Stimulated activated CD8-positive, alpha-beta memory T cell treated with anti-CD3 and anti-CD28 coated beads, Interleukin-2, amount 100 ng/mL, for 1 hour (primary cell): Measurements from ENCODE around the gene DSC2.

Experiments
- DNase-seq, 2 donors: peaks; one replicate each; pipeline ENCODE4 v3.0.0-alpha.2; 2020; ENCODE audit warnings: low read depth in 2 of 2

Gene DSC2

GRCh38 chr18:31098878-31099277 lies 3.3 kb downstream of the DSC2 start:
- DNase-seq = no peak

GRCh38 chr18:31097666-31098065 lies 4.6 kb downstream of the DSC2 start:
- no peak for DNase-seq

GRCh38 chr18:31093880-31094279 lies 8.3 kb downstream of the DSC2 start:
- no peak for DNase-seq

- DNase-seq = no peak
Observed at GRCh38 chr18:31093294-31093693, 8.9 kb downstream of the DSC2 start.

- DNase-seq = no peak
Observed at GRCh38 chr18:31091350-31091749, 10.9 kb downstream of the DSC2 start.

- no peak for DNase-seq
Observed at GRCh38 chr18:31088532-31088931, 13.7 kb downstream of the DSC2 start.

GRCh38 chr18:31079973-31080372 lies 22.2 kb downstream of the DSC2 start:
- DNase-seq = no peak

- DNase-seq = no peak
Observed at GRCh38 chr18:31077878-31078277, 24.3 kb downstream of the DSC2 start.

GRCh38 chr18:31072175-31072574 lies 30.0 kb downstream of the DSC2 start:
- no peak for DNase-seq

- no peak for DNase-seq
Observed at GRCh38 chr18:31070206-31070605, 32.0 kb downstream of the DSC2 start.

- no peak for DNase-seq
Observed at GRCh38 chr18:31066266-31066665, 36.0 kb downstream of the DSC2 start.

GRCh38 chr18:31065036-31065773 lies 37.0 kb downstream of the DSC2 start:
- no peak for DNase-seq

- no peak for DNase-seq
Observed at GRCh38 chr18:31064130-31064529, 38.1 kb downstream of the DSC2 start.

- DNase-seq = no peak
Observed at GRCh38 chr18:31061945-31062344, 40.3 kb downstream of the DSC2 start.

GRCh38 chr18:31058897-31059296 lies 43.3 kb downstream of the DSC2 start:
- no peak for DNase-seq

- DNase-seq = no peak
Observed at GRCh38 chr18:31057917-31058316, 44.3 kb downstream of the DSC2 start.

- DNase-seq = no peak
Observed at GRCh38 chr18:31057051-31057450, 45.2 kb downstream of the DSC2 start.

- no peak for DNase-seq
Observed at GRCh38 chr18:31056296-31056695, 45.9 kb downstream of the DSC2 start.

- DNase-seq = no peak
Observed at GRCh38 chr18:31050635-31051034, 51.6 kb downstream of the DSC2 start.

- no peak for DNase-seq
Observed at GRCh38 chr18:31049189-31049588, 53.0 kb downstream of the DSC2 start.

GRCh38 chr18:31048216-31048615 lies 54.0 kb downstream of the DSC2 start:
- no peak for DNase-seq

- no peak for DNase-seq
Observed at GRCh38 chr18:31046916-31047315, 55.3 kb downstream of the DSC2 start.

GRCh38 chr18:31045599-31045998 lies 56.6 kb downstream of the DSC2 start:
- DNase-seq = no peak

- no peak for DNase-seq
Observed at GRCh38 chr18:31044926-31045325, 57.3 kb downstream of the DSC2 start.
